HG03342 (cell line): ENCODE measurements around the gene C1QTNF3.
"Not testable (repeated sequence)": the region's sequence is repeated elsewhere in the genome, so short reads cannot be mapped to it uniquely, and the experiment has no call there.

Experiments
- ATAC-seq: cut with Tn5 transposase; IDR thresholded peaks from one replicate; pipeline ENCODE4 v1.9.1; 2021; ENCODE audit warnings: mild to moderate bottlenecking, moderate library complexity; ENCODE audit not compliant: unreplicated experiment

C1QTNF3 gene

DNA sequence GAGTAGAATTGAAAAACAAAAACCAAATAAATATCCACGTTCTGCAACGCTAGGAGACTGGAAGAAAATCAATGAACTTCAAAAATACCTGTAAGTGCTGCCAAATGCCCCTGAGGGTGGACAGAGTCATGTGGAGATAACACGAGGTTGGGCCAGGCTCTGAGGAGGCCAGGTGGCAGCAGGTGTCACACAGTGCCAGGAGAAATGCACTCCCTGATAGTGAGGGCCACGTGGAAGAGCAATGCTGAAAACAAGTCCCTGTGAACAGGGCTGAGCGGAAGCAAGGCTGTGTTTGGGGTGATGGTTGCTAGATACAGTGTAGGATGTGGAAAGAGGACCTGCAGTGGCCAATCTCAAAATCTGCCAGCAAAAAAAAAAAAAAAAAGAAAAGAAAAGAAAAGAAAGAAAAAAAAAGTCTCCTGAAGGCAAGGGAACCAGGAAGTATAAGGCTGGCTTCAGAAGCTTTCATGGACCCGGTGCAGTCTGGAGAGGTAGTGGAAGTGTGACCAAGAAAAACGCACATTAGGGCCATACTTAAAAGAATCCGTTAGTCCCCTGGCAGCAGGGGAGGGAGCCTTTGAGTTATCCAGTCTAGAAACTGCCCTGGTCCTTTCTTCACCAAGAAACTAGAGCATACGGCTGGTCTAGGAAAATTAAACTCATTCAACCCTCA, 16.8 kb downstream of the C1QTNF3 start:
- no peak for ATAC-seq

DNA sequence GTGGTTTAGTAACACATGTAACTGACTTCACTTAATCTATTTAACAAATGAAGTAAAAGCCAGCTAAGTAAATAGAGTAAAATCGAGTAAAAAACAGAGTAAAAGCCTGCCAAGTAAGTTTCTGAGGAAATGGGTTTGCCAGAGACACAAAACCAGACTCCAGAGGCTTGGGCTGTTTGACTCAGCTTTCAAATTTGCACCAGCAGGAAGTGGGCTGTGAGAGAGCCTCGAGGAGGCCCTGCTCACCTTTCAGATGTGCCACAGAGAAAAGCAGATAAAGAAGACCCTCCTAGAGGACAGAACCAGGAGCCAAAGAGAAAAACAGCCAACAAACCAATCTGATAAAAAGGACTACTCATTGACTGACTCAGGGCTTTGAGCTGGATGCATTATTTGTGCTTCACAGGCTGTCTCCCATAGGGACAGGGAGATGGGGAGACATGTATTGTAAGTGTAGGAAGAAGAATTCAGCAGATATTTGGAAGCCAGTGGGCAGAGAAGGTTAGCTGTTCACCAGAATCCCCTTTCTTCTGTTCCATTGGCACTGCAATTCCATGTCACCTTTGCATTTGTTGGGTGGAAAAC, 20.8 kb downstream of the C1QTNF3 start:
- peak; percentile 93 for ATAC-seq

DNA sequence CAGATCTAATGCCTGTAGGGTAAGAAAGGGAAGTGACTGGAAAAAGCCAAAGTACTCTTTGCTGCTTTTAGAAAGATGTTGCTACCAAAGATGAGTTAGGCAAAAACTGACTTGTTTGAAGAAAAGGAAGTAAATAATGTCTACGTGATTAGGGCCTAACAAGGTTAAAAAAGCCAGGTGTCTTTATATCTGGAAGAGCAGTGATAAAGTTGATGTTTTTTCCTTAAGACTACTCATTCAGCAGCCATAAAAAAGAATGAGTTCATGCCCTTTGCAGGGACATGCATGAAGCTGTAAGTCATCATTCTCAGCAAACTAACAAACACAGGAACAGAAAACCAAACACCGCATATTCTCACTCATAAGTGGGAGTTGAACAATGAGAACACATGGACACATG, 21.7 kb downstream of the C1QTNF3 start:
- no peak for ATAC-seq

DNA sequence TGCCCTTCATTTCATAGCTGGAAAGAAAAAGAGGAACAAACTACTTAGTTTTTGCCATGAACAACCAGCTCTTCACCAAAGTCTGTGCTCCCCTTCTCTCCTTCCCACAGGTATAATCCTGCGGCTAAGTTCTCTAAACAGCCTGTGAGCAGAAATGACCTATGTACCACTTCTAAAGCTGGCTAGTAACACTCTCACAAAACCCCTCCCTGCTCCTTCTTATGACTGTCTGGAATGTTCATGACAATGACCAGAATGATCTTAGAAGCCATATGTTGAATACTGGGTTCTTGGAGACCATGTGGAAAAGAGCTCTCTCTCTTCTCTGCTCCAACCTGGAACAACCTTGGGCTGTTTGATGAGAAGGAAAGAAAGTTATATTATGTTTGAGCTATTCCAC, 22.3 kb downstream of the C1QTNF3 start:
- ATAC-seq, result no peak

DNA sequence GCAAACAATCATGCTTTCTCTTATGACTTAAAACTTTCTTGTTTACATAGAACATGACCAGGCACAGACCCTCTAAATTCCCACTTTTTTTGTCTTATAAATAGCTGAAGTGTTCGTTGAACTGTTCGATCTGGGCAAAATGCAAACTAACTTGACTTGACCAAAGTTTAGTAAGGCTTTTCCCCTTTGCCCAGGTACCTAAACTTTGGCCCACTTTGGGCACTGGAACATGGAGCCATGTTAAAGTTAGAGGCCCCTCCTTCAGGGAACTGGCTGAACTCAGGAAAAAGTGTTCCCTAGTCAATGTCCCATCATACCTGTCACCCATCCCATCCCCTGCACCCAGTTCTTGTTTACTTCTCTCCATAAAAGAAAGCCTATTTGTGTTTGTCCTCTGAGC, 25.8 kb downstream of the C1QTNF3 start:
- ATAC-seq, result no peak

DNA sequence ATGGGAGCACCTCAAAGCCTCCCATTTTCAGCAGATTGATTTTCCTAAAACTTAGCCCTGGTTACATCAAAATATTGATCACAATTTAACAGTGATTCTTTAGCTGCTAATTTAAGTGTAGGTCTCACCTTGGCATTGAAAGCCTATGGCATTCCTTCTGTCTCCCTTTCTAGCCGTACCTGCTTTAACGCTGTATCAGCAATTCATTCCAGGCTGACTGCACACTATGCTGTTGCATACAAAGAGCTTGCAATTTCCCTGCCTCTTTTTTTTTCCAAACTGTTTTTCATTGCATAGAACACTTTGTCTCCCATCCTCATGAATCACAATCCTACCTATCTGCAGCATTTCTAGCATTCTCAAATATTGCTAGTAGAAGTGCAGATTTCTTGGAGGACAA, 26.3 kb downstream of the C1QTNF3 start:
- ATAC-seq, result no peak

DNA sequence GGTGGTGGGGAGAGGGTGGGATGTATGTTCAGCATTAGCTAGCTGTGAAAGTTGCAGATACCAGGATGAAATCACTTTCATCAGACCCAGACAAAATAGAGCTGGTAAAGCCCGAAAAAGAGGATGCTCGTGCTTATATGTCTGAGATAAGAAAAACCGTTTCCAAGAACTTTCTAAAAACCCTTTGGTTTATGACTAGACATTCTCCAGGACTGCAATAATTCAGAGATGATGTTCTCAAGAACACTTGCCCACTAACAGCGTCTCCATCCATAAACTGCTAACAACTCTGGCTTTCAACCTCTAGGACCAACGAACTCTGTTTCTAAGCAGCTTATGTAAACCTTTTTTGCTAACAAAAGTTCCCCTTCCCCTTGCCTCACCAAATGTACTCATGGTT, 26.8 kb downstream of the C1QTNF3 start:
- ATAC-seq, result no peak

DNA sequence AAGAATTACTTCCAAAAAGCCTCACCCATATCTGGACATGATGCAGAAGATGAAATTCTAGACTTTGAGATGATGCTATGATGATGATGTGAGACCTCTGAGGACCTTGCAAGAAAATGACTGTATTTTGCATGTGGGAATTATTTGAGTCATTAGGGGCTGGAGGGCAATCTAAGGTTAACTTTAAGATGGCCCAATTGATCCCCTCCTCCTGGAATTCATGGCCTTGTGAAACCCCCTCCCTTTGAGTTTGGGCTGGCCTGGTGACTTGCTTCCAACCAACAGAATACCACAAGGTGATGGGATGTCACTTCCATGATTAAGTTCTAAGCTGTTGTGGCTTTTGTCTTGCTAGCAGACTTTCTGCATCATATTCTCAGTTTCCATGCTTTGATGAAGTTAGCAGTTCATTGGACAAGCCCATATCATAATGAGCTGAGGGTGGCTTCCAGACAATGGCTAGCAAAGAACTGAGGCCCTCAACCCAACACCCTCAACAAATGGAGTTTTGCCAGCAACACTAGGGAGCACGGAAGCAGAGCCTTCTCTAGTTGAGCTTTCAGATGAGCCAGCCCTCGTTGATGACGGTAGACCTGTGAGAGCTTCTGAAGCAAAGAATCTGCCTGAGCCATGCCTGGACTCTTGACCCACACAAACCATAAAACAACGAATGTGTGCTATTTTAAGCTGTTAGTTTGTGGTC, 27.7 kb downstream of the C1QTNF3 start:
- no peak for ATAC-seq

DNA sequence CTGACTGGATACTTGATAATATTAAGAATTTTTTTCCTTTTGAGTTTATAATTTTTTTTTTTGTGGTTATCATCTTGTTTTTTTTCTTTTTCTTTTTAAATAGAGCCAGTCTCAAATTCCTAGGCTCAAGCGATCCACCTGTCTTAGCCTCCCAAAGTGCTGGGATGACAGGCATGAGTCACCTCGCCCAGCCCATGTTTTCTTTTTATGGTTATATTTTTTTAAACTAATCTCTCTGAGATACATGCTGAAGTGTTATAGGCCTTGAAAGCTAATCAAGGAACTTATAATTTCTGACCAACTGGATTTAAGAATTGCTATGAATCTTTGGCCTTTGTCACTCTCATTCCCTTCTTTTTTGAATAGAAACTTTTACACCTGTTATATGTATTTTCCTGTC, 28.4 kb downstream of the C1QTNF3 start:
- ATAC-seq, result no peak

DNA sequence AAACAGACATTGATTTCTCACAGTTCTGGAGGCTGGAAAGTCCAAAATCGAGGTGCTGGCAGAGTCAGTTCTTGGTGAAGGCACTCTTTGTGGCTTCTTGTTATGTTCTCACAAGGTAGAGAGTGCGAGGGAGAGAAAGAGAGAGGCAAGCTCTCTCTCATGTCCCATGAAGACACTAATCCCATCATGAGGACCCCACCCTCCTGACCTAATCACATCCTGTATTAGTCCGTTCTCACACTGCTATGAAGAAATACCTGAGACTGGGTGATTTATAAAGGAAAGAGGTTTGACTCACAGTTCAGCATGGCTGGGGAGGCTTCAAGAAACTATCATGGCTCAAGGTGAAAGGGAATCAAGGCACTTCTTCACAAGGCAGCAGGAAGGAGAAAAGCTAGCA, 29.5 kb downstream of the C1QTNF3 start:
- ATAC-seq, result no peak

DNA sequence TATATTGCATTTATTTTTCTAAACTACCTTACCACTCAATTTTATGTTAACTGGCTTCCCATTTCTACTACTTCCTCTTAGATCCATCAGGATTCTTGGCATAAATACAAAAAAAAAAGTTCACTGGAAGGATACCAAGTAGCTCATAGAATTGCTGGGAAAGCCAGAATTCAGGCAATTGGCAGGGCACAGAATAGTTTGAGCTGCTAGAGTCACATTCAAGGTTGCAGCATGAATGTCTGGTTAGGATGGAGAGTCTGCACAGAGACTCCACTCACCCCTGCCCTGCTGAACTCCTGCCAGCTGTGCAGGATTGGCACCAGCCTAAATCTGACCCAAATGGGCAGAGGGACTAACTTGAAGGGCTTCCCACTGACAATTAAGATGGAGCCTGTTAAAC, 30.2 kb downstream of the C1QTNF3 start:
- ATAC-seq, result no peak

DNA sequence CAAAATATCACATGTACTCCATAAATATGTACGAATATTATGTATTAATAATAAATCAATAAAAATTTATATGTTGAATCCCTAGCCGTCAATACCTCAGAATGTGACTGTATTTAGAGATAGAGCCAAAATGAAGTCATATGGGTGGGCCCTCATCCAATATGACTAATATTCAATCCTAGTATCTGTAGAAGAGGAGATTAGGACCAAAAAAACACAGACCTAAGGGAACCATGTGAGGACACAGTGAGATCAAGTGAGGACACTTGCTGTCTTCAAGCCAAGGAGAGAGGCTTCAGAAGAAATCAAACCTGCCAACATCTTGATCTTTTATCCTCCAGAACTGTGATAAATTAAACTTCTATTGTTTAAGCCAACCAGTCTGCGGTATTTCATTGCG, 31.5 kb downstream of the C1QTNF3 start:
- ATAC-seq, result no peak

DNA sequence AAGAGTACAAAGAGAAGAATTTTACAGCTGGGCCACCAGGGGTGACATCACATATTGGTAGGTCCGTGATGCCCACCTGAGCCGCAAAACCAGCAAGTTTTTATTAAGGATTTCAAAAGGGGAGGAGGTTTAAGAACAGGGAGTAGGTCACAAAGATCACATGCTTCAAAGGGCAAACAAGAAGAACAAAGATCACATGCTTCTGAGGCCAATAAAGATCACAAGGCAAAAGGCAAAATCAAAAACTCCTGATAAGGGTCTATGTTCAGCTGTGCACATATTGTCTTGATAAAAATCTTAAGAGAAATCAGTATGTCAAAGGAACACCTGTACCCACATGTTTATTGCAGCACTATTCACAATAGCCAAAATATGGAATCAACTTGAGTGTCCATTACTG, 32.9 kb downstream of the C1QTNF3 start:
- not testable (repeated sequence) for ATAC-seq

DNA sequence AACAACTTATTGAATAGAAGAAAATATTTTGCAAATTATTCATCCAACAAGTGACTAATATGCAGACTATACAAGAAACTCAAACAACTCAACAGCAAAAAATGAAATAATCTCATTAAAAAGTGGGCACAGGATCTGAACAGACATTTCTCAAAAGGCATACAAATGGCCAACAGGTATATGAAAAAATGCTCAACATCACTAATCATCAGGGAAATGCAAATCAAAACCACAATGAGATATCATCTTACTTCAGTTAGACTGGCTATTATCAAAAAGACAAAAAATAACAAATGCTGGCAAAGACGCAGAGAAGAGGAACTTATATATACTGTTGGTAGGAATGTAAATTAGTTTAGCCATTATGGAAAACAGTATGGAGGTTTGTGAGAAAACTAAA, 33.4 kb downstream of the C1QTNF3 start:
- ATAC-seq, result no peak

DNA sequence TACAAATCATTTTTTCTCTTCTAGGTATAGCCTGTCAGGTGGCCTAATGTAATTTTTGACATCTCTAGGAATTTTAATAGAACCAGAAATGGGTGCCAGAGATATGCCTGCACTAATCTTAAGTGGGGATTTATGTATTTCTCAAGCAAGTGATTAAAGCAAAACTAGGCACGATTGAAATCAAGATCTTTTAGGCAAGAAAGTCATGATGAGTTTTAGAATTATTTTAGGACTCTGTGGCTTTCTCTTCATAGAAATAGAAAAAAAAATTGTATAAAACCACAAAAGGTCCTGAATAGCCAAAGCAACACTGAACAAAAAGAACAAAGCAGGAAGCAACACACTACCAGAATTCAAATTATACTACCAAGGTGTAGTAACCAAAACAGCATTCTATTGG, 34.2 kb downstream of the C1QTNF3 start:
- no peak for ATAC-seq

DNA sequence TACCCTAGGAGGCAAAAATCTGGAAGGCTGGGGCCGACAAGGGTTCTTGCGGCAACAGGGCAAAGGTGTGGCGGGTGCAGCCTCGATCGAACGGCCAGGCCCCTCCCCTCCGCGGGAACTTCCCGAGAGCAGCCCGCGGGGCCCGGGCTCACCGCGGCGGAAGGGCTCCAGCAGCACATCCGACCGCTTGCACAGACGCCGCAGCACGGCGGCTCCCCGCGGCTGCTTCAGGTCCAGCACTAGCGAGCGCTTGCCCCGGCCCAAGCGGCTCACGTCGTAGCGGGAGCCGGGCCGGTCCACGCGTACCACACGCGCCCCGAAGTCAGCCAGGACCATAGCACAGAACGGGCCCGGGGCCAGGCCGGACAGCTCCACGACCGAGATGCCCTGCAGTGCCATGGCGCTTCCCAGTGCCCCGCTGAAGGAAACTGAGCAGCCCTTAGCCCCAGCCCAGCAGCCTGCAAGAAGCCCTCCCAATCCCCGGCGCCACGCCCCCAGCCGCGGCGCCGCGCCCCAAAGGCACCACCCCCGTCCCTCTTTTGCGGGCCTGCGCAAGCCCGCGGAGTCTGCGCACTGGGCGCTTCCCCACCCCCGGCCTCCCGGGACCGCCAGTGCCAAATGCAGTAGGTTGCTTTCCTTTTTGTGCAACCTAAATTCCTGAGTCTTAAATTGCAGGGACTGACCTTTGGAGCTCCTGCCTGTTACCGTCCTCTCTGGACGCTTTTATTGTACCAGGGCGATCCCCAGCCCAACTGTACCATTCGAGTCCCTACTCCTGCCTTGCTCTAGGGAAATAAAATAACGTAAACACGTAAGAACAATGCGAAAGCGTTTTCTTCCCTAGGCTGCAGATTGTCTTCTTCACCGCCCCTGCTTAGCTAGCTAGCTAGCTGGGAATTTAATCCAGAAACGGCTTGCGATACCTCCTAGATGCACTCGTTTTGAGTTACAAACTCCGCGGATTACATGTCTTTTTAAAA, 35.1 kb downstream of the C1QTNF3 start, which contains the start of gene AMACR:
TSS of gene AMACR (minus strand) at position 430 of the 980 bp plus-strand sequence. CDS start at position 399, 31 bp downstream.
- peak; percentile 94 for ATAC-seq

DNA sequence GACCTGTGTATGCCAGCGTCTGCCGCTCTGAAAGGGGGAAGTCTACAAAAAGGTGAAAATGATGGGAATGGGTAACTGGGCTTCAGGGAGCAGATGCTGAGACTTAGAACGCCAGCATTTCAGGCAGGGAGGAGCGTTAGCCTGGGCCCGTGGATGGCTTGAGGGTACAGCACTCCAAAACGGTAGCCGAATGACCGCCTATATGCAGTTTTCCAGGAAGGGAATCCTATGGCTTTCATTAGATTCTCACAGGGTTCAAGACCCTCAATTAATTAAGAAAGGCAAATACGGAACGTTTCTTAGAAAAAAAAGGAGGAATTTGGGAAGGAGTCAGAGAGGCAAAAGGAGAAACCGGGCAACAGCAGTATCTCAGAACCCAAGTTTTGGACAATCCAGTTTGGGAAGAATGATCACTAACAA, 35.8 kb downstream of the C1QTNF3 start:
- no peak for ATAC-seq

DNA sequence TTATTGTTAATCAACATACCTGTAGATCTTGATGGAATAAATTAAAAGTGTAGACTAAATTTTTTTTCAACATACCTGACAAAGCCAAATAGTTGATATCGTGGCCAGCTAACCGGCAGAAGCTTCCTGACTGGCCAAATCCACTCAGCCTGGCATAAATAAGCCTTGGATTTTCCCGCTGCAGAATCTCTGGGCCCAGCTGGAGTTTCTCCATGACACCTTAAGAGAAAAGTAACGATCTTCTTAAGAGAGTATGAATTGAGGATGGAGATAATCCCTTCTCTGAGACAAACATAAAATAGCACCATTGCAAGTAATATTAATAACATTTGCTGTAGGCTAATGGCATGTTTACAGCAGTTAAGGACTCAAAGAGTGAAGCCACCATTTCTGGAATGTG, 37.3 kb downstream of the C1QTNF3 start:
- ATAC-seq, result no peak

DNA sequence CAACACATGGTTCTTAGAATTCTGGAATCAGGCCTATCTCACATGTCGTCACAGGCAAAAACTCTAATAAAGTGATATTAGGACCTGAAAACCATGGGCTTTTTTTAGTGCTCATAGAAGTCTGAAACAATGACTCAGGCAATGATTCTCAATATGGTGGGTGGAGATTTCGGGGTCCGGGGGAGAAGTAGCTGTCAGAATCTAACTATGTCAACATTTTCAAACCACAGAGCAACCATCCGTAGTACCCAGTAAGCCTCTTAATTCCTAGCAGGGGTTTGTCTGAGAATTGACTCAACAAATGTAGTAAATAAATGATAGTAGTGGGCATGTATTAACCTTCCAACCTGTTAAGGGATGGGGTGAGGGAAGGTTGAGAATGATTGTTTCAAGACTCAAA, 37.8 kb downstream of the C1QTNF3 start:
- no peak for ATAC-seq

DNA sequence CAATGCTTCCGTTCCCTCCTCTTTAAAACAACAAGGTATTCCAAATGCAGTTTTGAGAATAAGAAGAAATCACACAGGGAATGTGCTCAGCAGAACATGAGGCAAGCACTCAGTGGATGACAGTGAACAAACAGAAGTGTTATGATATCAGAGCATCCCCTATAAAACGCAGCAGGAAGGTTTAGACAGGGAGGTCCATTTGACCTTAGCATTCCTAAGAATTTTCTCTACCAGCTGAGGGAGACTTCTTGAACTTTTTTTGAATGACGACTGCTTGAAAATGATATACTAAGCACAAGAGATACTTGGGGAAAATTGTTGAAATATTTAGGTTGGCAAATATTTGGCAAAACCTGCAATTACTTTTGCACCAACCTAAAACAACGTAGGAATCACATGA, 39.1 kb downstream of the C1QTNF3 start:
- ATAC-seq, result no peak
